HepG2 (cell line): ENCODE measurements around the gene ZFP1.

Experiments used
- ASH2L ChIP-seq: fragments of 300-600, 200-600 bp; sonication (generic); IDR thresholded peaks from 2 replicates; pipeline ENCODE4 v1.7.0; 2017; ENCODE audit warnings: low read depth, mild to moderate bottlenecking, moderate library complexity, mixed read lengths, low read length; ENCODE audit not compliant: insufficient read length
- CHCHD3 ChIP-seq: sonication (generic); formaldehyde crosslinking; IDR thresholded peaks from 2 replicates; pipeline ENCODE4 v1.8.0; 2022; ENCODE audit warnings: mild to moderate bottlenecking, missing genetic modification reagents, moderate library complexity
- CREB1 ChIP-seq, 2 experiments: fragments of 450-650 bp in 1 of 2; IDR thresholded peaks; 2 replicates each; pipeline ENCODE4 v1.6.1; 2016 to 2017; ENCODE audit warnings: control low read depth in 1 of 2, mild to moderate bottlenecking in 1 of 2, missing compliant biosample characterization in 1 of 2, missing genetic modification characterization in 1 of 2
- EP300 ChIP-seq, 3 experiments: sonication (generic) in 1 of 3; formaldehyde crosslinking in 1 of 3; IDR thresholded peaks; 2 replicates each; pipeline versions ENCODE4 v1.5.1 to v1.6.1; 2011 to 2020; ENCODE audit warnings: low read depth in 2 of 3, low read length in 2 of 3, borderline replicate concordance in 1 of 3, improper control_type of control experiment in 1 of 3, mild to moderate bottlenecking in 1 of 3, missing genetic modification reagents in 1 of 3, moderate library complexity in 1 of 3
- EZH2 ChIP-seq: conservative IDR thresholded peaks from 2 replicates; pipeline ENCODE4 v1.6.1; 2012; ENCODE audit warnings: mild to moderate bottlenecking, low read depth, low read length, moderate library complexity
- KLF13 ChIP-seq: sonication (generic); formaldehyde crosslinking; IDR thresholded peaks from 2 replicates; pipeline ENCODE4 v1.4.0; 2020; ENCODE audit warnings: mild to moderate bottlenecking, missing genetic modification reagents
- NCOA2 ChIP-seq: sonication (generic); formaldehyde crosslinking; IDR thresholded peaks from 2 replicates; pipeline ENCODE4 v1.8.0; 2022; ENCODE audit warnings: inconsistent platforms
- NFRKB ChIP-seq: fragments of 450-650 bp; IDR thresholded peaks from 2 replicates; pipeline ENCODE4 v1.6.1; 2017
- SIN3A ChIP-seq: IDR thresholded peaks from 2 replicates; pipeline ENCODE4 v1.6.1; 2011; ENCODE audit warnings: low read depth, mild to moderate bottlenecking, control low read depth, low read length, borderline replicate concordance
- ZNF263 ChIP-seq: sonication (generic); formaldehyde crosslinking; IDR thresholded peaks from 2 replicates; pipeline ENCODE4 v1.4.0; 2020; ENCODE audit warnings: missing genetic modification reagents
- ZNF75D ChIP-seq: sonication (generic); formaldehyde crosslinking; IDR thresholded peaks from 2 replicates; pipeline ENCODE4 v1.8.1; 2023; ENCODE audit warnings: missing genetic modification reagents, mild to moderate bottlenecking, borderline replicate concordance
- TF ChIP-seq, protein P1 (sequence below): sonication (generic); formaldehyde crosslinking; IDR thresholded peaks from 2 replicates; pipeline ENCODE4 v1.4.0; 2020; ENCODE audit warnings: missing genetic modification reagents
- TF ChIP-seq, protein P2 (sequence below): IDR thresholded peaks from 2 replicates; pipeline ENCODE4 v1.6.1; 2016; ENCODE audit warnings: low read depth, borderline replicate concordance
- TF ChIP-seq, protein P3 (sequence below): sonication (generic); formaldehyde crosslinking; IDR thresholded peaks from 2 replicates; pipeline ENCODE4 v1.5.0; 2020; ENCODE audit warnings: mild to moderate bottlenecking, missing genetic modification reagents

DNA sequence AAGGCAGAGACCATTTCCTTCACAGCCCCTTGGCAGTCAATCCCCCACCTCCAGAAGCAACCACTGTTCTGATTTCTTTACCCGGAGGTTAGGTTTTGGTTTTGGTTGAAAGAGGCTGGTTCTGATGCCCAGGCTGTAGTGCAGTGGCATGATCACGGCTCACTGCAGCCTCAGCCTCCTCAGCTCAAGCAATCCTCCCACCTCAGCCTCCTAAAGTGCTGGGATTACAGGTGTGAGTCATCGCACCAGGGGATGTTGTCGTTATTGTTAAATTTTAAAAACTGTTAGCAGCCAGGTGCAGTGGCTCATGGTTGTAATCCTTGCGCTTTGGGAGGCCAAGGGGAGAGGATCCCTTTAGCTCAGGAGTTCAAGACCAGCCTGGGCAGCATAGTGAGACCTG is 61.6 kb downstream of the ZFP1 start:
- TF ChIP-seq NCOA2 (CRISPR knock-in tag) (no peak), ZNF263 (CRISPR knock-in tag) (no peak), SIN3A (no peak), EP300 (IDR thresholded peaks at IDR 0.05; ENCODE audit: low read depth in 2 of 2, low read length in 2 of 2) (no peak), EP300 (CRISPR knock-in tag; IDR thresholded peaks at IDR 0.05; ENCODE audit: borderline replicate concordance) (no peak), NFRKB (no peak), KLF13 (no peak), ZNF75D (CRISPR knock-in tag) (no peak), ASH2L (no peak), EZH2 (no peak), CHCHD3 (no peak), CREB1 (IDR thresholded peaks at IDR 0.05) (no peak), CREB1 (CRISPR knock-in tag; IDR thresholded peaks at IDR 0.05) (no peak)
- TF ChIP-seq, protein P1, sequence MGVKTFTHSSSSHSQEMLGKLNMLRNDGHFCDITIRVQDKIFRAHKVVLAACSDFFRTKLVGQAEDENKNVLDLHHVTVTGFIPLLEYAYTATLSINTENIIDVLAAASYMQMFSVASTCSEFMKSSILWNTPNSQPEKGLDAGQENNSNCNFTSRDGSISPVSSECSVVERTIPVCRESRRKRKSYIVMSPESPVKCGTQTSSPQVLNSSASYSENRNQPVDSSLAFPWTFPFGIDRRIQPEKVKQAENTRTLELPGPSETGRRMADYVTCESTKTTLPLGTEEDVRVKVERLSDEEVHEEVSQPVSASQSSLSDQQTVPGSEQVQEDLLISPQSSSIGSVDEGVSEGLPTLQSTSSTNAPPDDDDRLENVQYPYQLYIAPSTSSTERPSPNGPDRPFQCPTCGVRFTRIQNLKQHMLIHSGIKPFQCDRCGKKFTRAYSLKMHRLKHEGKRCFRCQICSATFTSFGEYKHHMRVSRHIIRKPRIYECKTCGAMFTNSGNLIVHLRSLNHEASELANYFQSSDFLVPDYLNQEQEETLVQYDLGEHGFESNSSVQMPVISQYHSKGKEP (CRISPR knock-in tag) = no peak
- TF ChIP-seq, protein P2, sequence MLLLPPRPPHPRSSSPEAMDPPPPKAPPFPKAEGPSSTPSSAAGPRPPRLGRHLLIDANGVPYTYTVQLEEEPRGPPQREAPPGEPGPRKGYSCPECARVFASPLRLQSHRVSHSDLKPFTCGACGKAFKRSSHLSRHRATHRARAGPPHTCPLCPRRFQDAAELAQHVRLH (CRISPR knock-in tag) = no peak
- TF ChIP-seq, protein P3, sequence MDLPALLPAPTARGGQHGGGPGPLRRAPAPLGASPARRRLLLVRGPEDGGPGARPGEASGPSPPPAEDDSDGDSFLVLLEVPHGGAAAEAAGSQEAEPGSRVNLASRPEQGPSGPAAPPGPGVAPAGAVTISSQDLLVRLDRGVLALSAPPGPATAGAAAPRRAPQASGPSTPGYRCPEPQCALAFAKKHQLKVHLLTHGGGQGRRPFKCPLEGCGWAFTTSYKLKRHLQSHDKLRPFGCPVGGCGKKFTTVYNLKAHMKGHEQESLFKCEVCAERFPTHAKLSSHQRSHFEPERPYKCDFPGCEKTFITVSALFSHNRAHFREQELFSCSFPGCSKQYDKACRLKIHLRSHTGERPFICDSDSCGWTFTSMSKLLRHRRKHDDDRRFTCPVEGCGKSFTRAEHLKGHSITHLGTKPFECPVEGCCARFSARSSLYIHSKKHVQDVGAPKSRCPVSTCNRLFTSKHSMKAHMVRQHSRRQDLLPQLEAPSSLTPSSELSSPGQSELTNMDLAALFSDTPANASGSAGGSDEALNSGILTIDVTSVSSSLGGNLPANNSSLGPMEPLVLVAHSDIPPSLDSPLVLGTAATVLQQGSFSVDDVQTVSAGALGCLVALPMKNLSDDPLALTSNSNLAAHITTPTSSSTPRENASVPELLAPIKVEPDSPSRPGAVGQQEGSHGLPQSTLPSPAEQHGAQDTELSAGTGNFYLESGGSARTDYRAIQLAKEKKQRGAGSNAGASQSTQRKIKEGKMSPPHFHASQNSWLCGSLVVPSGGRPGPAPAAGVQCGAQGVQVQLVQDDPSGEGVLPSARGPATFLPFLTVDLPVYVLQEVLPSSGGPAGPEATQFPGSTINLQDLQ (CRISPR knock-in tag) = no peak
